ENCODE data around the gene CELSR1. TPM values are rescaled to one million over a fixed set of nuclear protein-coding genes. Genes with fewer than 3 reads are reported as not detected.

The CELSR1 gene
- total RNA-seq, 1 donor from 2014 or later = 151 TPM

GRCh38 chr22:46366801-46367706, 170.4 kb downstream of the CELSR1 start:
- DNase-seq (ENCODE audit: low read depth) = no peak

GRCh38 chr22:46366327-46366731, 171.1 kb downstream of the CELSR1 start:
- no peak for DNase-seq (ENCODE audit: low read depth)

- no peak for DNase-seq (ENCODE audit: low read depth)
Observed at GRCh38 chr22:46365166-46365624, 172.2 kb downstream of the CELSR1 start.

GRCh38 chr22:46364341-46365165, 172.9 kb downstream of the CELSR1 start:
- no peak for DNase-seq (ENCODE audit: low read depth)

- DNase-seq (ENCODE audit: low read depth) = no peak
Observed at GRCh38 chr22:46363611-46364321, 173.7 kb downstream of the CELSR1 start.

GRCh38 chr22:46362934-46363515, 174.4 kb downstream of the CELSR1 start:
- no peak for DNase-seq (ENCODE audit: low read depth)

GRCh38 chr22:46362203-46362933, 175.1 kb downstream of the CELSR1 start:
- DNase-seq (ENCODE audit: low read depth) = no peak

GRCh38 chr22:46361826-46362202, 175.6 kb downstream of the CELSR1 start:
- no peak for DNase-seq (ENCODE audit: low read depth)

- no peak for DNase-seq (ENCODE audit: low read depth)
Observed at GRCh38 chr22:46360891-46361290, 176.5 kb downstream of the CELSR1 start.

- no peak for DNase-seq (ENCODE audit: low read depth)
Observed at GRCh38 chr22:46360097-46360496, 177.3 kb downstream of the CELSR1 start.

GRCh38 chr22:46359362-46359761, 178.1 kb downstream of the CELSR1 start:
- DNase-seq (ENCODE audit: low read depth) = no peak

- no peak for DNase-seq (ENCODE audit: low read depth)
Observed at GRCh38 chr22:46358766-46359165, 178.7 kb downstream of the CELSR1 start.

GRCh38 chr22:46357711-46358520, 179.5 kb downstream of the CELSR1 start:
- no peak for DNase-seq (ENCODE audit: low read depth)

- DNase-seq (ENCODE audit: low read depth) = no peak
Observed at GRCh38 chr22:46356496-46357480, 180.6 kb downstream of the CELSR1 start.

- no peak for DNase-seq (ENCODE audit: low read depth)
Observed at GRCh38 chr22:46355996-46356471, 181.4 kb downstream of the CELSR1 start.

- DNase-seq (ENCODE audit: low read depth) = peak; percentile 34
Observed at GRCh38 chr22:46355369-46355995, 181.9 kb downstream of the CELSR1 start.

- no peak for DNase-seq (ENCODE audit: low read depth)
Observed at GRCh38 chr22:46354993-46355305, 182.5 kb downstream of the CELSR1 start.

All from renal cortical epithelial cell (primary cell).